ENCODE measurements around the gene CCN2.
"Not testable (repeated sequence)": the region's sequence is repeated elsewhere in the genome, so short reads cannot be mapped to it uniquely, and the experiment has no call there.

CCN2 gene

GRCh38 chr6:131910956-131911355, 40.2 kb downstream of the CCN2 start:
- in situ Hi-C loops (cut with HindIII; ENCODE audit: low sequenced_read_pairs) = no loop called here

DNA sequence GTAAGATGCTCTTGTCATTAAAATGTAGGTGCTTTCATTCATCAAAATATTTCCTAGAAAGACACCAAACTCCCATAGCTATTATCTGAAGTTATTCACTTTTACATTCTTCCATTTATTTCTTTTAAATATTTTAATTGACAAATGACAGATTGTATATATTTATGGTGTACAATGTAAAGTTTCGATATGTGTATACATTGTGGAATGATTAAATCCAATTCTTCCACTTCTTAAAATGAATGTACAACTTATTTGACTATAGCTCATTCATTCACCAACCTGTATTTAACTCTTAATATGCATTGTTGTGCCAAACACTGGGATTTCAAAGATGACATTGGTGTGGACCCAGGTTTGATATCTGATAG, 41.0 kb downstream of the CCN2 start:
- in situ Hi-C loops (cut with HindIII; ENCODE audit: low sequenced_read_pairs) = no loop called here

GRCh38 chr6:131909408-131910218, 41.6 kb downstream of the CCN2 start:
- in situ Hi-C loops (cut with HindIII; ENCODE audit: low sequenced_read_pairs) = no loop called here

- in situ Hi-C loops (cut with HindIII; ENCODE audit: low sequenced_read_pairs) = not testable (repeated sequence)
Measured at GRCh38 chr6:131908787-131909186, 42.4 kb downstream of the CCN2 start.

GRCh38 chr6:131903734-131904133, 47.4 kb downstream of the CCN2 start:
- in situ Hi-C loops (cut with HindIII; ENCODE audit: low sequenced_read_pairs) = not testable (repeated sequence)

GRCh38 chr6:131901326-131901873, 49.8 kb downstream of the CCN2 start:
- in situ Hi-C loops (cut with HindIII; ENCODE audit: low sequenced_read_pairs) = not testable (repeated sequence)

DNA sequence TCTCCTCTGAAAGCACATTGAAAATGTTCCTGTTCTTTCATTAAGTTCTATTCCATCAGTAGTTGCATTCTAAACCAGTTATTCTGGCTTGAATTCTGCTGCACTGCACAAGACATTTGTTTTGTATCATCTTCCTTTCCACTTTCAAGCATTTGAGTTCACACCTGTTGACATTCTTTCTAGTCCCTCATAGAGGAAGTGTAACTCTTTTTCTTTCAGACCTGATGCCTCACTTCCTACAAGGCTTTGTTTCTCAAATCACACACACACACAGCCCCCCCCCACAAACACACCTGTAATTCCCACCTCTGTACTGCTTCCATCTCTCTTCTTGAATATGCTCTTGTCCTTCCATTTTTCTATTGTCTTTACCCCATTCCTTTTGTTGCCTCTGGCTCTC, 50.9 kb downstream of the CCN2 start:
- in situ Hi-C loops (cut with HindIII; ENCODE audit: low sequenced_read_pairs) = no loop called here

- in situ Hi-C loops (cut with HindIII; ENCODE audit: low sequenced_read_pairs) = no loop called here
Measured at GRCh38 chr6:131898718-131899117, 52.5 kb downstream of the CCN2 start.
